ENCODE results near the gene PLA2G4D. TPM values are rescaled to one million over a fixed set of nuclear protein-coding genes. Genes with fewer than 3 reads are reported as not detected.

The PLA2G4D gene
- total and polyA plus RNA-seq, 2 experiments from 2014 or later = 0.07 to 0.15 TPM

- H3K36me3 ChIP-seq (ENCODE audit: insufficient read depth) = no peaks in the 10 kb centered on the region
- no peak overlapping the region for H3K4me3 Mint-ChIP-seq
- no peaks in the 10 kb centered on the region for H3K4me1 ChIP-seq (ENCODE audit: insufficient read depth)
- no peaks in the 10 kb centered on the region for H3K27me3 Mint-ChIP-seq (ENCODE audit: insufficient read depth, low read depth, poor library complexity)
- H3F3A ChIP-seq (replicated peaks; ENCODE audit: low read depth) = no peaks in the 10 kb centered on the region
- H3K4me2 ChIP-seq = no peak overlapping the region
- no peak overlapping the region for H3K27ac Mint-ChIP-seq
- no peak overlapping the region for H2AFZ ChIP-seq
- no peak for DNase-seq (ENCODE audit: low spot score)
- H3K27ac ChIP-seq (ENCODE audit: low read depth) = no peak overlapping the region
- H3K9me2 ChIP-seq (ENCODE audit: insufficient read depth) = no peaks in the 10 kb centered on the region
- no peaks in the 10 kb centered on the region for H3K27me3 ChIP-seq (ENCODE audit: insufficient read depth)
- no peak overlapping the region for H3K4me3 ChIP-seq
- no peaks in the 10 kb centered on the region for H3K9me3 Mint-ChIP-seq
- H3K36me3 Mint-ChIP-seq (ENCODE audit: low read depth) = no peaks in the 10 kb centered on the region
- H4K20me1 ChIP-seq (replicated peaks; ENCODE audit: insufficient read depth) = no peaks in the 10 kb centered on the region
- no peaks in the 10 kb centered on the region for H3K79me2 ChIP-seq (replicated peaks; ENCODE audit: insufficient read depth)
- ATAC-seq = no peak
- H3K4me1 Mint-ChIP-seq = no peaks in the 10 kb centered on the region; the same call in 2 of the 3 replicates
- TF ChIP-seq ZNF331 (CRISPR knock-in tag; IDR thresholded peaks at IDR 0.05; ENCODE audit: low read depth) (no peak), NANOG (IDR thresholded peaks at IDR 0.05; ENCODE audit: borderline replicate concordance) (no peak), ETS1 (IDR thresholded peaks at IDR 0.05) (no peak), STAT1 (IDR thresholded peaks at IDR 0.05; ENCODE audit: unreplicated experiment) (no peak), REST (IDR thresholded peaks at IDR 0.05; ENCODE audit: unreplicated experiment) (no peak), JUNB (IDR thresholded peaks at IDR 0.05; ENCODE audit: unreplicated experiment) (no peak), CTCF (conservative IDR thresholded peaks at IDR 0.05; ENCODE audit: low read depth in 2 of 2) (no peak), POLR2AphosphoS5 (IDR thresholded peaks at IDR 0.05; ENCODE audit: low read depth) (no peak), ZNF114 (CRISPR knock-in tag; IDR thresholded peaks at IDR 0.05) (no peak), ZNF462 (CRISPR knock-in tag; IDR thresholded peaks at IDR 0.05) (no peak), EZH2phosphoT487 (IDR thresholded peaks at IDR 0.05; ENCODE audit: unreplicated experiment) (no peak)
Measured at GRCh38 chr15:42104095-42104891, 9.9 kb upstream of the PLA2G4D start.
